Left lobe of liver (tissue), 2 donors: Measurements from ENCODE around the gene ACYP2. TPM values are rescaled to one million over a fixed set of nuclear protein-coding genes. Genes with fewer than 3 reads are reported as not detected.
"Not testable (repeated sequence)": the region's sequence is repeated elsewhere in the genome, so short reads cannot be mapped to it uniquely, and the experiment has no call there.

Experiments
- ATAC-seq: fragments of 200-7000 bp; cut with Tn5 transposase; one replicate; pipeline ENCODE4 v1.9.1; 2020; ENCODE audit warnings: mild to moderate bottlenecking, moderate library complexity
- DNase-seq: peaks from one replicate; pipeline ENCODE4 v3.0.0-alpha.2; 2020; ENCODE audit warnings: low spot score
- total RNA-seq: library from RNA; stranded (reverse); gene quantifications from one replicate; pipeline ENCODE4 v1.2.1, GENCODE V29; 2021
- donor health status: DM: no; HTN: no; CAD: no; lungs with moderate emphysema.
- donor health status: DM: no; HTN: yes; CAD: no.

ACYP2 gene
- 20.4 TPM for total RNA-seq

DNA sequence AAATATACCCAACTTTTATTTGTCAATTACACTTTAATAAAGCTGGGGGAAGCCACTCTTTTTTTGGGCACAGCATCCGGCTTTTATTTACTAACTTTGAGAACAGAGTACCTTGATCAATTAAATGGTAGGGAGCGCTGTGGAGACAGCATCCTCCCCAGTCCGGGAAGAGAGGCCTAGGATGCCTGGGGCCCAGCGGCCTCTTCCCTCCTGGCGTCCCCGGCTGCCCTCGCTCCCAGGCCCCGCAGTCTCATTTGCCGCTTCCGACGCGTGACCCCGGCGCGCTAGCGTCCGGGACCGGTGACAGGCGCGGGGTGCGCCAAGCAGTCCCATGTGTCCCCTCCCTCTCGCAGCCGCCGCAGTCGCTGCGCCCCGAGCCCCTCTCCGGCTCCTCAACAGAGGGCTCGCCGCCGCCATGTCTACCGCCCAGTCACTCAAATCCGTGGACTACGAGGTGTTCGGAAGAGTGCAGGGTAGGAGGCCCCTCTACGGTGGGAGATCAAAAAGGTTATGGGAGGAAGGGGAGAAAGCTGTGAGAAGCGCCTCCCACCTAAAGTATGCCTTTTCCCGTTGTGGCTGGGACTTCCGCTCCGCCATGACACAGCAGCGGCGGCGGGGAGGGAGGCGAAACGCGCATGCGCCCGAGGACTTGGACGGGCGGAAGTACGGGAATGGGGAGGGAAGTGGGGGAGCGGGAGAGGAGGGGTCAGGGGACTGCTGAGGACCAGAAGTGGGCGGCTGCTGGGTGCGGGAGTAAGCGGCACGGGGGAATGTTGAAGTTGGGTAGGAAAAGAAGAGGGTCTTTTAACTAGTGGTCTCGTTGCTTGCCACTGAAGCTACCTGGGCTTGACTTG lies at the start of gene ACYP2:
Gene ACYP2, plus strand, starts transcription at position 332 of the 854 bp plus-strand sequence.
- ATAC-seq (peak; percentile 95), DNase-seq (peak; percentile 96)

DNA sequence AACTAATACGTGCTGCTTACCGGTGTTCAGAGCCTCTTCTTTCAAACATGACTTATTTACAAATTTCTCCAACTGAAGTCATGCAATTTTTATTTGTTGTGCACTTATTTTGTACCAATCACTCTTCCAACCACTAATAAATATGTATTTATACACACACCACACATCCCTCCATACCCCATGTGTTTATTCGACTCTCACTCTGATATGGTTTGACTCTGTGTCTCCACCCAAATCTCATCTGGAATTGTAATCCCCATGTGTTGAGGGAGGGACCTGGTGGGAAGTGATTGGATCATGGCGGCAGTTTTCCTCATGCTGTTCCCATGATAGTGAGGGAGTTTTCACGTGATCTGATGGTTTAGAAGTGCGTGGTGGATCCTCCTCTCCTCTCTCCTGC lies 49.5 kb upstream of the ACYP2 start:
- ATAC-seq (no peak), DNase-seq (no peak)

GRCh38 chr2:54067851-54068375 lies 47.5 kb upstream of the ACYP2 start:
- DNase-seq: no peak

GRCh38 chr2:54072483-54072882 lies 42.9 kb upstream of the ACYP2 start:
- not testable (repeated sequence) for DNase-seq

More at GRCh38 chr2:54067851-54068375, 47.5 kb upstream of the ACYP2 start:
- no peak for ATAC-seq

DNA sequence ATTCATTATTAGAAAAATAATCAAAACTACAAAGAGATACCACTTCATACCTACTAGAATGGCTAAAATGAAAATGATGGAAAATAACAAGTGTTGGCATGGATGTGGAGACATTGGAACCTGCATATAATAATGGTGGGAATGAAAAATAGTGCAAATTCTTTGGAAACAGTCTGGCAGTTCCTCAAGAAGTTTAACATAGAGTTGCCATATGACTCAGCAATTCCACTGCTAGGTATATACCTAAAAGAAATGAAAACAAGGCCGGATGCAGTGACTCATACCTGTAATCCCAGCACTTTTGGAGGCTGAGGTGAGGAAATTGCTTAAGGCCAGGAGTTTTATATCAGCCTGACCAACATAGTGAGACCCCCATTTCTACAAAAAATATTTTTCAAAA lies 41.6 kb upstream of the ACYP2 start:
- DNase-seq (no peak), ATAC-seq (no peak)

More at GRCh38 chr2:54072483-54072882, 42.9 kb upstream of the ACYP2 start:
- peak; percentile 42 for ATAC-seq

GRCh38 chr2:54074606-54075341 lies 40.6 kb upstream of the ACYP2 start:
- ATAC-seq (no peak), DNase-seq (no peak)

GRCh38 chr2:54076586-54076985 lies 38.8 kb upstream of the ACYP2 start:
- ATAC-seq (no peak), DNase-seq (no peak)

DNA sequence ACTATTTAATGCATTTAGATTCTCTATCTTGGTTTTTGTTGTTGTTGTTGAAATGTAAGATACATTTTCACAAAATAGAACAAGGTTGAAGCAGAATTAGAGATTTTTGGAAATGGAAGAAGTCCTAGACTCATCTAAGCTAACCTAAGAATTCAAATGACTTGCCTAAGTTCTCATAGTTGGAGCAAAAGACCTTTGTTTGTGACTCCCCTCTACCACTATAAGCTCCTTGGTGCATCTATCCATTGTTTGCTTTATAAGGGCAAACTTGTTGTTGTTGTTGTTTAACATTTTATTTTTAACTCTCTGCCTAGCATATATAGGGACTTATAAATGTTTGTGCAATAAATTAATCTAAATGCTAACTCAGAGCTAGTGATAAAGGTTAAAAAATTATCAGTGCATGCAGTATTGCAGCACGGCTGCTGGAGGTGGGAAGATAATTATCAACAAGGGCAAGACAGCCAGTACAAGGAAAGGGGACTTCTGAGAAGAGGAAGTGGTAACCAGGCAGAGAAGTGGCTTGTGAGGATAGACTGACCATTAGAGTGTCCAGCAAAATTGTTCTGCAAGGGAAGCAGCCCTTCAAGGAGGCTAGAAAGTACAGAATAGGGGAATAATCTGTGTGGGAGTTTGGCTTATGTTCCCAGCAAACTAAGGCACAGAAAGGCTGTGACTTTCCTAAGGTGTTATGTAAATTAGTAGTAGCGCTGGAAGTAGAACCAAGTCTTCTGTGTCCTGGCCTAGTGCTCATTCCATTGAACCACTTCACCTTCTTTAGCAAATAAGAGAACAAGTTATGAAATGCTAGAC lies 38.1 kb upstream of the ACYP2 start:
- DNase-seq (no peak), ATAC-seq (no peak)

DNA sequence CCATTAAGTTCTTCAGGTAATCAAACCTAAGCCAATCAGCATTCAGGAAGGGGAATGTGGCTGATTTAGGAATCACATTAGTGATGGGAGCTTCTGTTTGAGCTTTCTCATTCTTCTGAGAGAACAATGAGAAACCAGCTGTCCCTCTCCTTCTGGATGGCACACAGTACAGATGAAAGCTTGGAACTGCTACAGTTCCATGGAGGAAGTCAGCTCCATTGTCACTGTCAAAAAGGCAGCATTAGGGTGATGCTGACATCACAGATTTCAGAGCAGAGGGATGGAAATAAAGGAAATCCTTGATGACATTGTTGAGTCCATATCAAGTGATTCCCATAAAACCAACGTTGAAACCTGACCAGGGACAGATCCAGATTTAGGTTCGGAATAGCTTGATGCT lies 36.1 kb upstream of the ACYP2 start:
- DNase-seq: no peak
- ATAC-seq: no peak

DNA sequence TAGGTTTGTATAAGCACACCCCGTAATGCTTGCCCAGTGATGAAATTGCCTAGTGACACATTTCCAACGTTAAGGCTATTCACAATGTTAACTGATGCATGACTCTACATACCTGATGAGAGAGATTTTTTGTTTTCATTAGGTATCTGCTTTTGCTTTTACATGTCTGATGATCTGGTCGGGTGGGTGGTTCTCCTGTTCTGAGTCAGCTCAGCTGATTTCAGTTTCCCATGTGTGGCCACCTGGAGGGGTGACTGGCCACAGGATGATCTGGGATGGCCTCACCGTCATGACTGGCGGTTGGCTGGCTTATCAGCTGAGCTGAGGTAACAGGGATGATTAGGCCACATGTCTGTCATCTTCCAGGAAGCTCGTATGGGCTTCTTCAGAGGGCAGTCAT lies 33.8 kb upstream of the ACYP2 start:
- no peak for DNase-seq
- ATAC-seq: no peak

GRCh38 chr2:54083021-54083420 lies 32.4 kb upstream of the ACYP2 start:
- no peak for ATAC-seq
- DNase-seq: no peak

GRCh38 chr2:54083445-54083844 lies 32.0 kb upstream of the ACYP2 start:
- ATAC-seq (no peak), DNase-seq (no peak)

- ATAC-seq: peak; percentile 44
- no peak for DNase-seq
These were observed 30.8 kb upstream of the ACYP2 start for GRCh38 chr2:54084600-54084999.

GRCh38 chr2:54085069-54085468 lies 30.3 kb upstream of the ACYP2 start:
- DNase-seq (no peak), ATAC-seq (peak; percentile 31)

DNA sequence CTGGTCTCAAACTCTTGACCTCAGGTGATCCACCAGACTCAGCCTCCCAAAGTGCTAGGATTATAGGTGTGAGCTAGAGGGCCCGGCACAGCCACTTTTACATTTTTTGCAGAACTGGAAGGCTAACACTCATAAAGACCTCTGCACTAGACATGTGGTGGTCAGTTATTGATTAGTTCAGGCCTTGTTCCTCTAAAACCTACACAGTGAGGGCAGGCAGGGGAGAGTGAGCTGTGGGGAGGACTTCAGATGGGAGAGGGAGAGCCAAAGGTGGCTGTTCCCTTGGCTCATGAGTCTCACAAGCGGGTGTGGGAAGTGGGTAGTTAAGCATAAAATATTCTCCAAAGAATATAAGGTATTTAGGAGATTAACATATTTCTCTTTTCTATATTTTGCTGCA lies 29.3 kb upstream of the ACYP2 start:
- ATAC-seq (no peak), DNase-seq (no peak)

GRCh38 chr2:54088191-54088634 lies 27.2 kb upstream of the ACYP2 start:
- DNase-seq (no peak), ATAC-seq (no peak)

DNA sequence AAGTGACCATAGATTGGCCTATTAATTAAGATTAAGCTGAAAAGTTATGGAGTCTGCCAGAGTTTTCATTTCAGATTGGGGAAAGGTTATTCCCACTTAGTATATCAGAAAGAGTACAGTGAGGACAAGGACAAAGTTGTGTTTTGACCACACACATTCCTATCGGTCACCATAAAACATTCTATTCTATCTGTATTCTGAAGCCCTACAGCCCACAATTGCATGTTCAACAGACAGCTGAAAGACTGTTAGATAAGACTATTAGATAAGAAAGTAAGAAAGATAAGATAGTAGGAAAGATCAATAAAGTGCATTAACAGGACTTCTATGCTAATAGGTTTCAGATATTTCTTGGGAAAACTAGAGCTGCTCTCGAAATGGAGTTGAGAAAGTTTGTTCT lies 26.7 kb upstream of the ACYP2 start:
- ATAC-seq (no peak), DNase-seq (no peak)

- no peak for DNase-seq
- peak; percentile 34 for ATAC-seq
These were observed 24.8 kb upstream of the ACYP2 start for GRCh38 chr2:54090521-54091117.

GRCh38 chr2:54092940-54093339 lies 22.5 kb upstream of the ACYP2 start:
- no peak for DNase-seq
- no peak for ATAC-seq

- not testable (repeated sequence) for DNase-seq, ATAC-seq
These were observed 20.0 kb upstream of the ACYP2 start for GRCh38 chr2:54095406-54095805.
